NAMALWA (cell line): Measurements from ENCODE around the gene MVD.
"Not testable (repeated sequence)": the region's sequence is repeated elsewhere in the genome, so short reads cannot be mapped to it uniquely, and the experiment has no call there.

Experiments used
- DNase-seq: peaks from one replicate; pipeline ENCODE4 v3.0.0-alpha.2; 2015; ENCODE audit warnings: low spot score

MVD gene

GRCh38 chr16:88681709-88682451, 19.0 kb upstream of the MVD start:
- peak; percentile 92 for DNase-seq

GRCh38 chr16:88681084-88681680, 18.3 kb upstream of the MVD start:
- DNase-seq, result peak; percentile 79

GRCh38 chr16:88680554-88681083, 17.7 kb upstream of the MVD start:
- DNase-seq, result no peak

GRCh38 chr16:88678224-88678979, 15.5 kb upstream of the MVD start:
- no peak for DNase-seq

GRCh38 chr16:88677721-88678120, 14.8 kb upstream of the MVD start:
- DNase-seq, result no peak

- DNase-seq, result no peak
These were observed 13.8 kb upstream of the MVD start for GRCh38 chr16:88676502-88677242.

- no peak for DNase-seq
These were observed 11.0 kb upstream of the MVD start for GRCh38 chr16:88673716-88674379.

- DNase-seq, result no peak
These were observed 9.9 kb upstream of the MVD start for GRCh38 chr16:88672776-88673175.

GRCh38 chr16:88671806-88672205, 8.9 kb upstream of the MVD start:
- no peak for DNase-seq

GRCh38 chr16:88669980-88670379, 7.1 kb upstream of the MVD start:
- DNase-seq, result no peak

GRCh38 chr16:88669493-88669892, 6.6 kb upstream of the MVD start:
- DNase-seq, result not testable (repeated sequence)

- no peak for DNase-seq
These were observed 4.6 kb upstream of the MVD start for GRCh38 chr16:88667461-88667860.

GRCh38 chr16:88665570-88665969, 2.7 kb upstream of the MVD start:
- DNase-seq, result no peak

- DNase-seq, result peak; percentile 84
These were observed 2.3 kb upstream of the MVD start for GRCh38 chr16:88665148-88665547.

GRCh38 chr16:88662222-88662842, 559 bp downstream of the MVD start:
- DNase-seq, result no peak

- DNase-seq, result no peak
These were observed 1.4 kb downstream of the MVD start for GRCh38 chr16:88661468-88661867.

GRCh38 chr16:88659160-88659559, 3.7 kb downstream of the MVD start:
- no peak for DNase-seq

GRCh38 chr16:88658714-88659113, 4.2 kb downstream of the MVD start:
- DNase-seq, result no peak

- no peak for DNase-seq
These were observed 5.5 kb downstream of the MVD start for GRCh38 chr16:88657371-88657770.

- no peak for DNase-seq
These were observed 6.5 kb downstream of the MVD start for GRCh38 chr16:88656291-88656980.
